ENCODE measurements around the gene TSPAN4. TPM values are rescaled to one million over a fixed set of nuclear protein-coding genes. Genes with fewer than 3 reads are reported as not detected.

TSPAN4 gene
- total RNA-seq, 1 experiment from 2014 or later, result 50.3 TPM

- TF ChIP-seq POLR2A (IDR thresholded peaks at IDR 0.05; ENCODE audit: borderline replicate concordance, extremely low read depth, insufficient read depth, insufficient read length) (no peak), CBX3 (IDR thresholded peaks at IDR 0.05; ENCODE audit: low read depth) (no peak), FOSL1 (IDR thresholded peaks at IDR 0.05; ENCODE audit: low read depth) (no peak), EGR1 (IDR thresholded peaks at IDR 0.05; ENCODE audit: low read depth) (no peak), CEBPB (IDR thresholded peaks at IDR 0.05; ENCODE audit: low read depth) (no peak)
- RAD21 ChIA-PET (ENCODE audit: low non-redundant PET in 1 of 2, low total read pairs in 2 of 2, uncharacterized antibody in 2 of 2, unreplicated experiment in 2 of 2), result no interaction called here
- ATAC-seq (no peak), DNase-seq (ENCODE audit: low read depth, low spot score) (no peak)
- no peak overlapping the region for H3K9ac ChIP-seq (ENCODE audit: low read length)
- no peak overlapping the region for H3K27ac ChIP-seq (ENCODE audit: low read depth, low read length)
- H3K36me3 ChIP-seq (ENCODE audit: control insufficient read depth in 1 of 2, insufficient read depth in 2 of 2, low read length in 2 of 2), result no peaks in the 10 kb centered on the region
- no peaks in the 10 kb centered on the region for H3K9me3 ChIP-seq (ENCODE audit: control insufficient read depth in 1 of 2, insufficient read depth in 1 of 2, low read depth in 1 of 2, low read length in 2 of 2)
- H3K79me2 ChIP-seq (ENCODE audit: insufficient read depth, low read length), result no peaks in the 10 kb centered on the region
- H2AFZ ChIP-seq (ENCODE audit: low read depth, low read length, poor library complexity, severe bottlenecking), result no peak overlapping the region
- POLR2A ChIA-PET, result no interaction called here
- H3K4me3 ChIP-seq (replicated peaks in 1 of 2; ENCODE audit: low read depth in 1 of 2, low read length in 2 of 2), result no peak overlapping the region
- peaks cover 0 to 27% of the 10 kb centered on the region in 2 experiments; a peak in 2 of 4 replicates for H3K4me1 ChIP-seq (ENCODE audit: control insufficient read depth in 1 of 2, insufficient read depth in 2 of 2, low read length in 2 of 2)
- no peaks in the 10 kb centered on the region for H4K20me1 ChIP-seq (ENCODE audit: insufficient read depth)
- BruUV-seq (replicated peaks), result no TSS peak
- CTCF ChIA-PET, result no interaction called here
- H3K9me2 ChIP-seq (ENCODE audit: insufficient read depth), result no peaks in the 10 kb centered on the region
- intact Hi-C loops (cut with micrococcal nuclease), result no loop called here
- no peaks in the 10 kb centered on the region for H3K27me3 ChIP-seq (ENCODE audit: insufficient read depth, low read length)
- H3K4me2 ChIP-seq (ENCODE audit: low read length), result no peak overlapping the region
These were observed 23.1 kb downstream of the TSPAN4 start for GRCh38 chr11:865462-866430.

- no TSS peak for BruUV-seq (replicated peaks)
- no peak overlapping the region for H3K9ac ChIP-seq (ENCODE audit: low read length)
- no peak overlapping the region for H3K4me2 ChIP-seq (ENCODE audit: low read length)
- H3K9me2 ChIP-seq (ENCODE audit: insufficient read depth), result no peaks in the 10 kb centered on the region
- H3K9me3 ChIP-seq (ENCODE audit: control insufficient read depth in 1 of 2, insufficient read depth in 1 of 2, low read depth in 1 of 2, low read length in 2 of 2), result no peaks in the 10 kb centered on the region
- H2AFZ ChIP-seq (ENCODE audit: low read depth, low read length, poor library complexity, severe bottlenecking), result no peak overlapping the region
- no peak for ATAC-seq
- no peaks in the 10 kb centered on the region for H4K20me1 ChIP-seq (ENCODE audit: insufficient read depth)
- no peak overlapping the region for H3K27ac ChIP-seq (ENCODE audit: low read depth, low read length)
- TF ChIP-seq YY1 (IDR thresholded peaks at IDR 0.05; ENCODE audit: extremely low read depth, insufficient replicate concordance, low read depth, low read length) (no peak), JUND (IDR thresholded peaks at IDR 0.05) (no peak), FOSL1 (IDR thresholded peaks at IDR 0.05; ENCODE audit: low read depth) (no peak), POLR2AphosphoS5 (IDR thresholded peaks at IDR 0.05; ENCODE audit: low read depth, low read length) (no peak), CEBPB (IDR thresholded peaks at IDR 0.05; ENCODE audit: low read depth) (no peak)
- H3K79me2 ChIP-seq (ENCODE audit: insufficient read depth, low read length), result no peaks in the 10 kb centered on the region
- peaks cover 0 to 27% of the 10 kb centered on the region in 2 experiments; a peak in 2 of 4 replicates for H3K4me1 ChIP-seq (ENCODE audit: control insufficient read depth in 1 of 2, insufficient read depth in 2 of 2, low read length in 2 of 2)
- H3K4me3 ChIP-seq (replicated peaks in 1 of 2; ENCODE audit: low read depth in 1 of 2, low read length in 2 of 2), result no peak overlapping the region
- intact Hi-C loops (cut with micrococcal nuclease), result no loop called here
- ChIA-PET POLR2A (no interaction called here), RAD21 (ENCODE audit: low non-redundant PET in 1 of 2, low total read pairs in 2 of 2, uncharacterized antibody in 2 of 2, unreplicated experiment in 2 of 2) (no interaction called here), CTCF (interaction anchor here (0.6 to 2.0 kb wide), 2 partner anchors 10 to 28 kb away, joined by 4 to 8 read pairs; no protein-coding TSS in a partner anchor)
- H3K27me3 ChIP-seq (ENCODE audit: insufficient read depth, low read length), result no peaks in the 10 kb centered on the region
- DNase-seq (ENCODE audit: low read depth, low spot score), result no peak
- no peaks in the 10 kb centered on the region for H3K36me3 ChIP-seq (ENCODE audit: control insufficient read depth in 1 of 2, insufficient read depth in 2 of 2, low read length in 2 of 2)
These were observed 23.8 kb downstream of the TSPAN4 start for GRCh38 chr11:866481-866880.

All from HCT116 (cell line).